Keratinocyte (primary cell): ENCODE results near the gene GPR3. TPM values are rescaled to one million over a fixed set of nuclear protein-coding genes. Genes with fewer than 3 reads are reported as not detected.

ENCODE experiments used
- DNase-seq: peaks from one replicate; pipeline ENCODE4 v3.0.0-alpha.2; 2011; ENCODE audit warnings: low read depth, missing footprints, low spot score
- FAIRE-seq: peaks from 2 replicates; lab custom pipeline; 2011; peaks lifted over from hg19 to GRCh38; lab: Jason Lieb, UNC
- H2AFZ ChIP-seq: 2 replicates; pipeline ENCODE4 v1.6.0; 2012; ENCODE audit warnings: low read length, control low read depth, inconsistent platforms; ENCODE audit not compliant: control insufficient read depth
- H3K27ac ChIP-seq: 2 replicates; pipeline ENCODE4 v1.5.1; 2011; ENCODE audit warnings: low read length; ENCODE audit not compliant: control insufficient read depth, insufficient read depth
- H3K27me3 ChIP-seq: 3 replicates; pipeline ENCODE4 v1.6.0; 2011; ENCODE audit warnings: low read length; ENCODE audit not compliant: control insufficient read depth, insufficient read depth; ENCODE audit errors: extremely low read depth
- H3K36me3 ChIP-seq, 2 experiments: 2 replicates in 1 of 2; 3 replicates in 1 of 2; pipeline ENCODE4 v1.5.1; 2011; ENCODE audit warnings: low read length in 2 of 2, mild to moderate bottlenecking in 1 of 2; ENCODE audit not compliant: control insufficient read depth in 2 of 2, insufficient read depth in 2 of 2; ENCODE audit errors: extremely low read depth in 1 of 2
- H3K4me1 ChIP-seq: 3 replicates; pipeline ENCODE4 v1.5.1; 2011; ENCODE audit warnings: low read length; ENCODE audit not compliant: control insufficient read depth, insufficient read depth; ENCODE audit errors: extremely low read depth
- H3K4me2 ChIP-seq: 3 replicates; pipeline ENCODE4 v1.6.0; 2011; ENCODE audit warnings: low read depth, low read length; ENCODE audit not compliant: control insufficient read depth, insufficient read depth; ENCODE audit errors: extremely low read depth
- H3K4me3 ChIP-seq, 3 experiments: fragments of 200-600 bp in 1 of 3; sonication (generic) in 1 of 3; 2 replicates in 2 of 3; 3 replicates in 1 of 3; pipeline ENCODE4 v1.5.1; 2011 to 2016; ENCODE audit warnings: low read length in 3 of 3, mild to moderate bottlenecking in 3 of 3, control low read depth in 2 of 3, inconsistent platforms in 1 of 3, low read depth in 1 of 3, mixed read lengths in 1 of 3, mixed run types in 1 of 3, moderate library complexity in 1 of 3; ENCODE audit not compliant: control insufficient read depth in 2 of 3, insufficient read depth in 2 of 3; ENCODE audit errors: extremely low read depth in 1 of 3
- H3K79me2 ChIP-seq: 2 replicates; pipeline ENCODE4 v1.6.0; 2012; ENCODE audit warnings: low read length; ENCODE audit not compliant: control insufficient read depth, insufficient read depth
- H3K9ac ChIP-seq: 3 replicates; pipeline ENCODE4 v1.6.0; 2011; ENCODE audit warnings: low read length; ENCODE audit not compliant: control insufficient read depth, insufficient read depth; ENCODE audit errors: extremely low read depth
- H3K9me1 ChIP-seq: 3 replicates; pipeline ENCODE4 v1.6.0; 2011; ENCODE audit warnings: low read length; ENCODE audit not compliant: control insufficient read depth, insufficient read depth; ENCODE audit errors: extremely low read depth
- H3K9me3 ChIP-seq: 2 replicates; pipeline ENCODE4 v1.5.1; 2012; ENCODE audit warnings: low read depth, low read length; ENCODE audit not compliant: control insufficient read depth
- H4K20me1 ChIP-seq: 3 replicates; pipeline ENCODE4 v1.6.0; 2011; ENCODE audit warnings: low read length; ENCODE audit not compliant: control insufficient read depth, insufficient read depth; ENCODE audit errors: extremely low read depth
- EZH2 ChIP-seq: IDR thresholded peaks from one replicate; pipeline ENCODE4 v1.6.1; 2012; ENCODE audit warnings: inconsistent platforms, mild to moderate bottlenecking, low read length, moderate library complexity
- dilution Hi-C: fragments of 300-500 bp; cut with MboI; formaldehyde crosslinking; loops from one replicate; pipeline ENCODE4 v1.7.0; 2020; ENCODE audit warnings: low sequenced_read_pairs; ENCODE audit not compliant: extremely low pct_ligation_motif_present
- polyA plus RNA-seq, 5 experiments: library from polyadenylated mRNA; depleted of rRNA in 3 of 5; stranded (reverse) in 3 of 5; stranded (forward) in 1 of 5; unstranded in 1 of 5; fragments of >200 nt; gene quantifications; 1 replicate in 1 of 5; 2 replicates in 3 of 5; 3 replicates in 1 of 5; pipeline versions ENCODE4 v1.2.1 to v1.2.3, GENCODE V29; 2011 to 2012; ENCODE audit warnings: missing spikeins in 2 of 5, low read depth in 1 of 5, low replicate concordance in 1 of 5
- TF ChIP-seq, protein P1 (sequence below), 3 experiments: IDR thresholded peaks in 1 of 3; conservative IDR thresholded peaks in 1 of 3; optimal IDR thresholded peaks in 1 of 3; 2 replicates in 2 of 3; 3 replicates in 1 of 3; pipeline versions ENCODE3 to v1.5.1; 2011; ENCODE audit warnings: low read length in 3 of 3, mild to moderate bottlenecking in 3 of 3, moderate library complexity in 2 of 3, control low read depth in 1 of 3, inconsistent platforms in 1 of 3; ENCODE audit not compliant: insufficient read depth in 2 of 3; ENCODE audit errors: extremely low read depth in 1 of 3

The GPR3 gene
- polyA plus RNA-seq, 1 donor (not counting 4 experiments of a cell fraction or from before 2014, with no cell fraction given): 1.4 TPM

DNA sequence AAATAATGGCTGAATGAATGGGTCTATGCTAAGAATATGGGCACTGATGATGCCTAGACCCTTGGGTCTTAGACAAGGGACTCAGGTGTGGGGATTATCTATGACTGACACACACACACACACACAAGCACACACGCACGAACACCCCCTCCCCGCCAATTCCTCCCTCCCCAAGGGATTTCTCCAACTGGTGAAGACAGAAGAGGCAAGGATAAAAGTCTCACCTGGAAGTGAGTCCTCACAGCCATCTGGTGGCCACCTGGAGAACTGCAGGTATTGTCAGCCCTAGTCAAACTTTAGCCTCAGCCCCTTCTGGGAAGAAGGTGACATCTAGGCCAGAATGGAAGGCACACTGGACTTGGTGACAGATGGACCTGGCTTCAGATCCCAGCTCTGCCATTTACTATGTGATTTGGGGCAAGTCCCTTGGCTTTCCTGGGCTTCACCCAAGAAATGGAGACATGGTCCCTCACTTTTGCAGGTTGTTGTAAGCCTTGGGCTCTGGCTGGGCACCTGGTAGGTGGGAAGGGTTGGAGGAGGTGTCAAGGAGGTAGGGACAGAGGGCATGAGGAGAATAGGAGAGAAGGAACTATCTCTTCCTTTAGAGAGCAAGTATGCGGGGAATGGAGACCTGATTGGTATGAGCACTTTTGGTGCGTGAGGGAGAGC, 4.0 kb upstream of the GPR3 start:
- H3K4me3 ChIP-seq: no peak overlapping the region
- no peak overlapping the region for H3K27ac ChIP-seq
- FAIRE-seq (peak; percentile 96), DNase-seq (no peak)
- H3K79me2 ChIP-seq: peaks cover 9% of the 10 kb centered on the region
- dilution Hi-C loops: no loop called here
- TF ChIP-seq, protein P1, sequence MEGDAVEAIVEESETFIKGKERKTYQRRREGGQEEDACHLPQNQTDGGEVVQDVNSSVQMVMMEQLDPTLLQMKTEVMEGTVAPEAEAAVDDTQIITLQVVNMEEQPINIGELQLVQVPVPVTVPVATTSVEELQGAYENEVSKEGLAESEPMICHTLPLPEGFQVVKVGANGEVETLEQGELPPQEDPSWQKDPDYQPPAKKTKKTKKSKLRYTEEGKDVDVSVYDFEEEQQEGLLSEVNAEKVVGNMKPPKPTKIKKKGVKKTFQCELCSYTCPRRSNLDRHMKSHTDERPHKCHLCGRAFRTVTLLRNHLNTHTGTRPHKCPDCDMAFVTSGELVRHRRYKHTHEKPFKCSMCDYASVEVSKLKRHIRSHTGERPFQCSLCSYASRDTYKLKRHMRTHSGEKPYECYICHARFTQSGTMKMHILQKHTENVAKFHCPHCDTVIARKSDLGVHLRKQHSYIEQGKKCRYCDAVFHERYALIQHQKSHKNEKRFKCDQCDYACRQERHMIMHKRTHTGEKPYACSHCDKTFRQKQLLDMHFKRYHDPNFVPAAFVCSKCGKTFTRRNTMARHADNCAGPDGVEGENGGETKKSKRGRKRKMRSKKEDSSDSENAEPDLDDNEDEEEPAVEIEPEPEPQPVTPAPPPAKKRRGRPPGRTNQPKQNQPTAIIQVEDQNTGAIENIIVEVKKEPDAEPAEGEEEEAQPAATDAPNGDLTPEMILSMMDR (optimal IDR thresholded peaks at IDR 0.05 in 1 of 3, IDR thresholded peaks at IDR 0.05 in 1 of 3, conservative IDR thresholded peaks at IDR 0.05 in 1 of 3; ENCODE audit: extremely low read depth in 1 of 3, insufficient read depth in 2 of 3, low read length in 3 of 3): peak; percentile 88 to 99 (median 96)
- TF ChIP-seq EZH2: no peak
- no peak overlapping the region for H2AFZ ChIP-seq
- H3K9ac ChIP-seq: no peak overlapping the region
- H3K9me3 ChIP-seq: no peaks in the 10 kb centered on the region
- H3K27me3 ChIP-seq: no peaks in the 10 kb centered on the region
- H4K20me1 ChIP-seq: no peaks in the 10 kb centered on the region
- H3K4me1 ChIP-seq: peaks cover 18% of the 10 kb centered on the region
- no peaks in the 10 kb centered on the region for H3K36me3 ChIP-seq
- no peak overlapping the region for H3K4me2 ChIP-seq
- no peaks in the 10 kb centered on the region for H3K9me1 ChIP-seq

DNA sequence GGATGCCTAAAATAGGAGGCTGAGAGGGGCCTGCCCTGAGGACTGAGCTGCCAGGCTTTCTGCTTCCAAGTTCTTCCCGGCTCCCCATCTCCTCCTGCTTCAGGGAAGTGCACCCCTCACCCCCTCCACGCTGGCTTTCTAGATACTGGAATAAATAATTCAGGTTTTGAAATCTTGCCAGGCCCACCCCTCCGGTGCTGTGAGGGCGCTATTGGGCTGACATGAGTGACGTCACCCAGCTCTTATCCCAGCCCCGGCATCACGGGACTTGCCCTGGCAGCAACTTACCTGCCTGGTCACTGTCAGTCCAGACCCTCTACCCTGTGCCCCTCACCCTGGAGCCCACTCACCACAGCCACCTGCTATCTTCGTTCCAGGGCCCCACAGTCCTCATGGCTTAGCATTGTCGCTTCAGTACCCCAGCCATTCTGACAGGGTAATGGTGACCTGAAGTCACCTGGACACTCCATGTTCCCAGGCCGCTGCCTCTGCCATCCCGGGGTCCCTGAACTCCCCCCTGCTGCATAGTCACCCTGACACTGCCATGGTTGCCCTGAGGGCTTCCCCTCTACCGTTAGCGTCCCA, 819 bp upstream of the GPR3 start:
- dilution Hi-C loops: no loop called here

More for the DNA sequence above, 819 bp upstream of the GPR3 start:
- H3K9me3 ChIP-seq: no peaks in the 10 kb centered on the region
- H3K79me2 ChIP-seq: peaks cover 15% of the 10 kb centered on the region
- H3K4me3 ChIP-seq: peak overlapping the region; percentile 57 to 84 (median 66)
- H3K27ac ChIP-seq: peak overlapping the region; percentile 64
- H3K36me3 ChIP-seq: no peaks in the 10 kb centered on the region
- peaks cover 21% of the 10 kb centered on the region for H3K4me1 ChIP-seq
- no peaks in the 10 kb centered on the region for H3K9me1 ChIP-seq
- DNase-seq: no peak
- H3K4me2 ChIP-seq: peak overlapping the region; percentile 88
- peak overlapping the region; percentile 67 for H3K9ac ChIP-seq
- H4K20me1 ChIP-seq: no peaks in the 10 kb centered on the region
- no peak for FAIRE-seq
- H3K27me3 ChIP-seq: no peaks in the 10 kb centered on the region
- no peak for TF ChIP-seq EZH2
- TF ChIP-seq, protein P1 (optimal IDR thresholded peaks at IDR 0.05 in 1 of 3, IDR thresholded peaks at IDR 0.05 in 1 of 3, conservative IDR thresholded peaks at IDR 0.05 in 1 of 3; ENCODE audit: extremely low read depth in 1 of 3, insufficient read depth in 2 of 3, low read length in 3 of 3): peak in 1 of 3 experiments; percentile 33
- H2AFZ ChIP-seq: peak overlapping the region; percentile 84
